ENCODE results near the gene SLC6A3. TPM values are rescaled to one million over a fixed set of nuclear protein-coding genes. Genes with fewer than 3 reads are reported as not detected.
"Not testable (repeated sequence)": the region's sequence is repeated elsewhere in the genome, so short reads cannot be mapped to it uniquely, and the experiment has no call there.

Gene SLC6A3
- total RNA-seq, 2 experiments from 2014 or later = not detected

DNA sequence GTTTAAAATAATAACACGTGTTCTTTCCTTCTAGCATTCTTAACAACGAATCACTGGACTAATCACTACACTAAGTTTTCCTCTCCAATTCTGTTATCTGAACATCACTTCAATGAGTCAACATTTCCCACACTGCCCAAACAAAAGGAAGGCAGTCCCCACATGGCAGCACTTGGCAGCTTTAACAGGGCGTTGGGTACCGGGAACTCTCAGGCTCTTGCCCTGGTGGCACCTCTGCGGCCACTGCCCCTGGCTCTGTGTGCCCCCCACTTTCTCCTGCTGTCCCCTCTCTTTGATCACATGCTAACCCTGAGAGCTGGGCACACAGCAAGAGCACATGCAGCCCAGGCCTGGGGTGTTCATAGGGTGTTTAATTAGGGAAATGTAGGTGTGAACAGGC, 15.7 kb downstream of the SLC6A3 start:
- ChIA-PET POLR2A (no interaction called here), CTCF (no interaction called here)
- TF ChIP-seq, protein P1, sequence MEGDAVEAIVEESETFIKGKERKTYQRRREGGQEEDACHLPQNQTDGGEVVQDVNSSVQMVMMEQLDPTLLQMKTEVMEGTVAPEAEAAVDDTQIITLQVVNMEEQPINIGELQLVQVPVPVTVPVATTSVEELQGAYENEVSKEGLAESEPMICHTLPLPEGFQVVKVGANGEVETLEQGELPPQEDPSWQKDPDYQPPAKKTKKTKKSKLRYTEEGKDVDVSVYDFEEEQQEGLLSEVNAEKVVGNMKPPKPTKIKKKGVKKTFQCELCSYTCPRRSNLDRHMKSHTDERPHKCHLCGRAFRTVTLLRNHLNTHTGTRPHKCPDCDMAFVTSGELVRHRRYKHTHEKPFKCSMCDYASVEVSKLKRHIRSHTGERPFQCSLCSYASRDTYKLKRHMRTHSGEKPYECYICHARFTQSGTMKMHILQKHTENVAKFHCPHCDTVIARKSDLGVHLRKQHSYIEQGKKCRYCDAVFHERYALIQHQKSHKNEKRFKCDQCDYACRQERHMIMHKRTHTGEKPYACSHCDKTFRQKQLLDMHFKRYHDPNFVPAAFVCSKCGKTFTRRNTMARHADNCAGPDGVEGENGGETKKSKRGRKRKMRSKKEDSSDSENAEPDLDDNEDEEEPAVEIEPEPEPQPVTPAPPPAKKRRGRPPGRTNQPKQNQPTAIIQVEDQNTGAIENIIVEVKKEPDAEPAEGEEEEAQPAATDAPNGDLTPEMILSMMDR (IDR thresholded peaks at IDR 0.05) = no peak
- Mint-ChIP-seq H3K9me3 (peaks cover 26% of the 10 kb centered on the region), H3K36me3 (ENCODE audit: low read depth) (peaks cover 5% of the 10 kb centered on the region), H3K27ac (no peak overlapping the region), H3K4me3 (no peak overlapping the region), H3K4me1 (ENCODE audit: low read depth) (no peaks in the 10 kb centered on the region), H3K27me3 (peaks cover 5% of the 10 kb centered on the region)
- intact Hi-C loops (cut with micrococcal nuclease) = no loop called here
- DNase-seq (no peak), ATAC-seq (no peak)

DNA sequence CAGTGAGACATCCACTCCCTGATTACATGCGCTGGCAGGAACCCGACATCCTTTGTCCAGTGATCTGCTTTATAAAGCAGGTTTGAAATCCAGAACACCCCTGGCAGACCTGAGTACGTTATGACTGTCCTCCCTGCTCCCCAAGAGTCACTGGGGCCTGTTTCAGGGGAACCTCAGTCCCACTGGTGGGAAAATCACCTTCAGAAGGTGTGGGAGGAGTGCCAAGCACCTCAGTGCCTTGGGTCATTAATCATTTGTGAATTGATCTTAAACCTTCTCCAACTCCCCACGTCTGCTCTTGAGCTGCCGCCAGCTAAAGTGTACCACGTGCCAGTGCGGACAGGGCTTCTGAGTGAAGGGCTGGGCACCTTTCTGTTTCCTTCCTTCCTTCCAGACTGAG, 16.2 kb downstream of the SLC6A3 start:
- no peak for DNase-seq
- ChIA-PET CTCF (no interaction called here), POLR2A (no interaction called here)
- TF ChIP-seq, protein P1 (IDR thresholded peaks at IDR 0.05) = no peak
- peaks cover 5% of the 10 kb centered on the region for H3K27me3 Mint-ChIP-seq
- ATAC-seq = no peak
- no peak overlapping the region for H3K4me3 Mint-ChIP-seq
- H3K4me1 Mint-ChIP-seq (ENCODE audit: low read depth) = no peaks in the 10 kb centered on the region
- H3K9me3 Mint-ChIP-seq = peaks cover 26% of the 10 kb centered on the region
- intact Hi-C loops (cut with micrococcal nuclease) = no loop called here
- peaks cover 5% of the 10 kb centered on the region for H3K36me3 Mint-ChIP-seq (ENCODE audit: low read depth)
- H3K27ac Mint-ChIP-seq = no peak overlapping the region

DNA sequence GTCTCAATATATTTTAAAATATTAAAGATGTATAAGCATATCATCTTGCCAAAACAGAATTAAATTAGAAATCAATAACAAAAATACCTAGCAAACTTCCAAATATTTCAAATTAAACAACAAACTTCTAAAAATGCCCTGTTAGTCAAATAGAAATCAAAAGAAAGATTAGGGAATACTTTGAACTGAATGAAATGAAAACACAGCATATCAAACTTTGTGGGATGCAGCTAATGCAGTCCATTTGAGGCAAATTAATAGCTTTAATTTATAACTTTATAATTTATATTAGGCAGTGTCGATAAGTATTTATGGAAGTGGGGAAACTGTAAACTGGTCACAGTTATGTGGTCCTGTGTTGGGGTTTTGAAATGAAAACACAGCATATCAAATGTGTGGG, 17.1 kb downstream of the SLC6A3 start:
- ChIA-PET CTCF (no interaction called here), POLR2A (no interaction called here)
- Mint-ChIP-seq H3K9me3 (peaks cover 26% of the 10 kb centered on the region), H3K36me3 (ENCODE audit: low read depth) (peaks cover 5% of the 10 kb centered on the region), H3K4me3 (no peak overlapping the region), H3K27me3 (no peaks in the 10 kb centered on the region), H3K4me1 (ENCODE audit: low read depth) (no peaks in the 10 kb centered on the region), H3K27ac (no peak overlapping the region)
- TF ChIP-seq, protein P1 (IDR thresholded peaks at IDR 0.05) = no peak
- DNase-seq = no peak
- ATAC-seq = no peak
- intact Hi-C loops (cut with micrococcal nuclease) = no loop called here

DNA sequence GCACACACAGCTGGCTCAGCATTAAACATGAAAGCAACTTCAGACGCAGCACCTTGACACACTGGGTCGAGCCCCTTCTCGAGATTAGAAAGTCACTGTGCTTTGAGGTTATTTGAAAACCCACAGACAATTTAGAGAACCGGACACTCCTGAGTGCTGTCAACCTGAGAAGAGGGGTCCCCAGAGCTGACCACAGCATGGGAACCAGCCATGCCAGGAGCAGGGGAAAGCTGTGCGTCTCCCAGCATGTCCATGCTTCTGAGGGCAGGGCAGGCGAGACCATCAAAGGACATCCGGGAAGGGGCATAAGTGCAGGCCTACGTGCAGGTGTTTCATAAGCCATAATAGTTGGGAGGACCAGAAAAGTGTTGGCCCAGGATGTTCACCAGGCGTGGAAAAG, 20.5 kb downstream of the SLC6A3 start:
- POLR2A ChIA-PET = no interaction called here
- H3K27me3 Mint-ChIP-seq = no peaks in the 10 kb centered on the region
- H3K27ac Mint-ChIP-seq = no peak overlapping the region
- peaks cover 2% of the 10 kb centered on the region for H3K36me3 Mint-ChIP-seq (ENCODE audit: low read depth)
- H3K4me3 Mint-ChIP-seq = no peak overlapping the region
- TF ChIP-seq, protein P1 (IDR thresholded peaks at IDR 0.05) = no peak
- no peak for ATAC-seq
- no peak for DNase-seq
- intact Hi-C loops (cut with micrococcal nuclease) = no loop called here
- no peaks in the 10 kb centered on the region for H3K4me1 Mint-ChIP-seq (ENCODE audit: low read depth)
- H3K9me3 Mint-ChIP-seq = peaks cover 23% of the 10 kb centered on the region
- CTCF ChIA-PET = no interaction called here

DNA sequence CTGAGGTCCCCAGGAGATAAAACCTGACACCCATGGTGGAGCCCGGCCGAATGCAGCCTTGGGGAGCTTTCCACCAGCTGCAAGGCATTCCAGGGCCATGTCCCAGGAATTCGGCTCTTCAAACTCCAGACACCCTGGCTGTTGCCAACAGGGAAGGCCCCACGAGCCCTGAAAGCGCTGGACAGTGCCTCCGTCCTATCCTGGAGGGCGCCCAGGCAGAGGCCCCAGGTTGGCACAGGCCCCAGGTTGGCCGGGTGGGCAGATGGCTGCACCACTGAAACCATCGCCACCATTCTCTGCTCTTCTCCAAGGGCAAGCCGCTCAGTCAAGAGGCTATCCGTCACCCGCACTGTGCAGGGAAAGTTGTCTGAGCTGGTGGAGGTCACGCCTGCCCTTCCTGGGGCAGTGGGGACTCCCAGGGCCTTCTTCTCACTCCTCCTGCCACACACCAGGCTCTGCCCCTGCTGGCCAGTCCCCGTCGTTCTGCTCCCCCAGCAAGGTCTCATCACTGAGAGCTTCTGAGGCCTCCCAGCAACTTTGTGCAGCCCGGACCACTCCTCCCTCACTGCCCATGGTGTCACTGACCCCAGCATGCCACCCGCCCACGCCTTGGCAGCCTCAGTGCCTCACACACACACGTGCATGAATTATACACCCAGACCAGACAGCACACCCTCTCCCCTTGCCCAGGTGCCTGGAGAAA, 21.2 kb downstream of the SLC6A3 start:
- CTCF ChIA-PET = no interaction called here
- Mint-ChIP-seq H3K36me3 (ENCODE audit: low read depth) (peaks cover 2% of the 10 kb centered on the region), H3K9me3 (peaks cover 16% of the 10 kb centered on the region), H3K4me1 (ENCODE audit: low read depth) (no peaks in the 10 kb centered on the region), H3K27me3 (no peaks in the 10 kb centered on the region), H3K27ac (no peak overlapping the region), H3K4me3 (no peak overlapping the region)
- TF ChIP-seq, protein P1 (IDR thresholded peaks at IDR 0.05) = no peak
- POLR2A ChIA-PET = no interaction called here
- intact Hi-C loops (cut with micrococcal nuclease) = no loop called here
- DNase-seq (no peak), ATAC-seq (no peak)

DNA sequence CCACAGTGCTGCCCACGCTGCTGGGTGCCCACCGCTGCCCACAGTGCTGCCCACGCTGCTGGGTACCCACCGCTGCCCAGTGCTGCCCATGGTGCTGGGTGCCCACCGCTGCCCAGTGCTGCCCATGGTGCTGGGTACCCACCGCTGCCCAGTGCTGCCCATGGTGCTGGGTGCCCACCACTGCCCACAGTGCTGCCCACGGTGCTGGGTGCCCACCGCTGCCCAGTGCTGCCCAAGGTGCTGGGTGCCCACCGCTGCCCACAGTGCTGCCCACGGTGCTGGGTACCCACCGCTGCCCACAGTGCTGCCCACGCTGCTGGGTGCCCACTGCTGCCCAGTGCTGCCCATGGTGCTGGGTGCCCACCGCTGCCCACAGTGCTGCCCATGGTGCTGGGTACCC, 22.7 kb downstream of the SLC6A3 start:
- H3K27ac Mint-ChIP-seq; DNase-seq; H3K27me3 Mint-ChIP-seq; ATAC-seq; H3K9me3 Mint-ChIP-seq; H3K4me1 Mint-ChIP-seq (ENCODE audit: low read depth); H3K4me3 Mint-ChIP-seq; H3K36me3 Mint-ChIP-seq (ENCODE audit: low read depth); CTCF ChIA-PET; intact Hi-C loops (cut with micrococcal nuclease); POLR2A ChIA-PET: not testable (repeated sequence)
